KOPT-K1 (cell line): ENCODE results near the gene LCAT.
A peak's percentile ranks its signal among the peaks of the same experiment; 100 is the strongest.
"Not testable (repeated sequence)": the region's sequence is repeated elsewhere in the genome, so short reads cannot be mapped to it uniquely, and the experiment has no call there.

Experiments
- H3K27ac ChIP-seq: fragments of 200-600 bp; sonication (generic); 2 replicates; pipeline ENCODE4 v1.5.1; 2016; ENCODE audit warnings: antibody characterized with exemption, mild to moderate bottlenecking, low read depth, low read length; ENCODE audit not compliant: poor library complexity, severe bottlenecking
- H3K36me3 ChIP-seq: fragments of 200-600 bp; sonication (generic); 2 replicates; pipeline ENCODE4 v1.5.1; 2017; ENCODE audit warnings: antibody characterized with exemption, mild to moderate bottlenecking, low read length, moderate library complexity; ENCODE audit not compliant: insufficient read depth
- H3K9me3 ChIP-seq: fragments of 200-600 bp; sonication (generic); 2 replicates; pipeline ENCODE4 v1.5.1; 2017; ENCODE audit warnings: antibody characterized with exemption, low read length, mild to moderate bottlenecking; ENCODE audit not compliant: insufficient read depth, poor library complexity, severe bottlenecking

LCAT gene

DNA sequence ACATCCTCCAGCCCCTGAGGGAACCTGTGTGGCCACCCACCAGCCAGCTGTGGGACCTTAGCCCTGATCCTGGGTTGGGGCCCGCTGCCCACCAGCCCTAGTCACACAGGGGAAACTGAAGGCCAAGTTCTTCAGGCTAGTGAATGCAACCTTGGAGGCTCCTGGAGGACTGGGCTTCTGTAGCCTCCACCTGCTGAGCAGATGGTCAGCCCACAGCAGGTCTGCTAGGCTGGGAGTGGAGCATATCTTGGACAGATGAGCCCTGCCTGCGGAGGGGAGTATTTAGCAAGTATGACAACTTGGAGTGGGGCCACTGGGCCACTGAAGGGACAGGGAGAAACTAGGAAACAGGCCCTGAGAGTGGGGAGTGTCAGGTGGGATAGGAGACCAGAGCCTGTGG lies 32.3 kb upstream of the LCAT start:
- Histone ChIP-seq H3K27ac (no peak overlapping the region), H3K9me3 (no peaks in the 10 kb centered on the region), H3K36me3 (no peaks in the 10 kb centered on the region)

GRCh38 chr16:67975321-67976105 lies 31.6 kb upstream of the LCAT start:
- no peaks in the 10 kb centered on the region for H3K36me3 ChIP-seq
- no peaks in the 10 kb centered on the region for H3K9me3 ChIP-seq
- H3K27ac ChIP-seq, result no peak overlapping the region

DNA sequence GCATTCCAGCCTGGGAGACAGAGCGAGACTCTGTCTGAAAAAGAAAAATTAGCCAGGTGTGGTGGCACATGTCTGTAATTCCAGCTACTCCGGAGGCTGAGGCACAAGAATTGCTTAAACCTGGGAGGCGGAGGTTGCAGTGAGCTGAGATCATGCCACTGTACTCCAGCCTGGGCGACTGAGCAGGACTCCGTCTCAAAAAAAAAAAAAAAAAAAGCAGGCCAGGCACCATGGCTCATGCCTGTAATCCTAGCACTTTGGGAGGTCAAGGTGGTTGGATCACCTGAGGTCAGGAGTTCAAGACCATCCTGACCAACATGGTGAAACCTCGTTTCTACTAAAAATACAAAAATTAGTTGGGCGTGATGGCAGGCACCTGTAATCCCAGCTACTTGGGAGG lies 28.4 kb upstream of the LCAT start:
- H3K36me3 ChIP-seq, H3K9me3 ChIP-seq, H3K27ac ChIP-seq: not testable (repeated sequence)

DNA sequence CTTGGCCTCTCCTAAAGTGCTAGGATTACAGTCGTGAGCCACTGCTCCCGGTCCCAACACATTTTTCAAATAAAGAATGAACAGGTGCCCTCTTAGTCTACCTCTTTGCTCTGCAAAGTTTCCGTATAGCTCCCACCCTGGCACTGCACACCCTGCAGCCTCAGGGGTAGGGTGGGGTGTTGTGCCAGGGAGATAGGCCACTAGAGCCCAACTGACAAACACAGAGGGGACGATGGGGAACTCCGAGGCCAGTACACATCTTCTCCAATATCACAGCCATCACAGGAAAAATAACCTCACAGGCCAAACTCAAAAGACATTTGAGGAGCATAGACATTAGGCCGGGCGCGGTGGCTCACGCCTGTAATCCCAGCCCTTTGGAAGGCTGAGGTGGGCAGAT lies 27.2 kb upstream of the LCAT start:
- Histone ChIP-seq H3K9me3 (no peaks in the 10 kb centered on the region), H3K36me3 (no peaks in the 10 kb centered on the region)

GRCh38 chr16:67969254-67970039 lies 25.5 kb upstream of the LCAT start:
- Histone ChIP-seq H3K27ac (peak overlapping the region; percentile 67), H3K36me3 (no peaks in the 10 kb centered on the region), H3K9me3 (no peaks in the 10 kb centered on the region)

More for the DNA sequence above, 27.2 kb upstream of the LCAT start:
- H3K27ac ChIP-seq, result no peak overlapping the region

GRCh38 chr16:67968400-67969253 lies 24.7 kb upstream of the LCAT start, which contains the start of gene SLC12A4:
Gene SLC12A4, minus strand, starts transcription at chr16:67968637. Its CDS starts 84 bp downstream, at chr16:67968553.
- Histone ChIP-seq H3K27ac (peak within 1 kb of the TSS; percentile 67), H3K9me3 (no peaks in the 10 kb centered on the region)

GRCh38 chr16:67967958-67968399 lies 24.1 kb upstream of the LCAT start:
- Histone ChIP-seq H3K27ac (peak overlapping the region; percentile 67), H3K9me3 (no peaks in the 10 kb centered on the region), H3K36me3 (peaks cover 4% of the 10 kb centered on the region; the same call in 1 of the 2 replicates)

More at GRCh38 chr16:67968400-67969253, 24.7 kb upstream of the LCAT start, which contains the start of gene SLC12A4:
- no peaks in the 10 kb centered on the region for H3K36me3 ChIP-seq

DNA sequence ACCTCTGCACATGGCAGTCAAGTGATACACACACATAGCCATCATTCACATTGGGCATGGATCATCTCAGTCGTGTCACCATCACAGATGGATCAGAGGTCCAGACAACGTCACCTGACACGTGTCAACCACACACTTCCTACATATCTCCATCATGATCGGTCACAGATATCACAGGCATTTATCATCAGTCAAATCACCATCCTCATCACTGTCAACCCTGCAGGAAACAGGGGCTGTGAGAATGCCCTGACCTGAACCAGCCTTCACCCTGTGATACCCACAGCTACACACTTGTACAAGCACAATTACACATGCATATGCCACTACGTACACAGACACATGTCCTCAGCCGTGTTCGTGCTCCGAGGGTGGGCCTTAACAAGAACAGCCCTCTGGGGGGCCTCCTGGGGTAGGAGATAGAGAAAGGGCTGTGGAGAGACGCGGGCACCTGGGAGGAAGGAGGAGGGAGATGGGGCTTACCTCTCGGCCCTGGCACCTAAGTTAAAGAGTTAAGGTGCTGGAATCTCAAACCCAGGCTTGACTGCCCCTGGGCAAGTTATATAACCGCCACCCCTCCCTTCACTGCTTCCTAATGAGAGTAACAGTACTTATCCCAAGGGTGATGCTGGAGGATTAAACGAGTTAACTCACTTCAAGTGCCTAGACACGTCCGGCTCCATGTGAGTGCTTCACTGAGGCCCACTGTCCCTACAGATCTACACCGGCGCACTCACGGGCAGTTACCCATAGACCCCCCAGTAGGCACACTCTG lies 23.4 kb upstream of the LCAT start:
- no peaks in the 10 kb centered on the region for H3K9me3 ChIP-seq
- H3K36me3 ChIP-seq, result peaks cover 10% of the 10 kb centered on the region; the same call in 1 of the 2 replicates
- H3K27ac ChIP-seq, result peak overlapping the region; percentile 67

DNA sequence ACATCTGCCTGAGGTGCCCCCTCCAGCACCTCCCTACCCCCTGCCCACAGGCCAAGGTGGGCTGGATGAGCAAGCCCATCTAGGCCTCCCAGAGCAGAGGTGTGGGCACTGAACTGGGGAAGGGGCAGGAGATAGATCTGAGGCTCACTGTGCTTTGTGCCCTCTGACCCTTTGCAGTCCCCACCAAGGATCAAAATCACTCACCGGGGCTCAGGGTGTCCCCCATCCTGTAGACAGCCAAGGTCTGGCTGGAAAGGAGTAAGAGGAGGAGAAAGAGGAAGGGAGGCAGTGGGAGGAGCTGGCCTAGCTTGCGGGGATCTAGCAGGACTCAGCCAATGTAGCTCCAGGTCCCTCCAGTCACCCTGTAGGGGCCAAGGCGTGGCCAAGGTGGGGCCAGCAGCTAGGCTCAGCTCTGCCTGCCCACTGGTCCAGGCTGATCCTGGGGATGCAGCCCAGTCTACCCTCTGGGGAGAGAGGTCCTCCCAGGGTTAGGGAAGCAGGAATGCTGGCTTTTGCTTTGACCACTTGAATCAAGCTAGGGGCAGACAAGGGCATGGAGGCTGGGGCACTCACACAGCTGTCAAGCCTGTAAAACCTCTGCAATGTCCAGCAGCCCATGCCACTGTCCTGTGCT lies 22.7 kb upstream of the LCAT start:
- Histone ChIP-seq H3K9me3 (no peaks in the 10 kb centered on the region), H3K27ac (no peak overlapping the region), H3K36me3 (peaks cover 17% of the 10 kb centered on the region; the same call in 1 of the 2 replicates)

- Histone ChIP-seq H3K36me3 (peaks cover 24% of the 10 kb centered on the region; the same call in 1 of the 2 replicates), H3K9me3 (no peaks in the 10 kb centered on the region), H3K27ac (no peak overlapping the region)
These were observed 22.0 kb upstream of the LCAT start for GRCh38 chr16:67965668-67966548.

GRCh38 chr16:67964477-67965131 lies 20.7 kb upstream of the LCAT start:
- H3K27ac ChIP-seq, result no peak overlapping the region
- peaks cover 35% of the 10 kb centered on the region for H3K36me3 ChIP-seq
- H3K9me3 ChIP-seq, result no peaks in the 10 kb centered on the region

DNA sequence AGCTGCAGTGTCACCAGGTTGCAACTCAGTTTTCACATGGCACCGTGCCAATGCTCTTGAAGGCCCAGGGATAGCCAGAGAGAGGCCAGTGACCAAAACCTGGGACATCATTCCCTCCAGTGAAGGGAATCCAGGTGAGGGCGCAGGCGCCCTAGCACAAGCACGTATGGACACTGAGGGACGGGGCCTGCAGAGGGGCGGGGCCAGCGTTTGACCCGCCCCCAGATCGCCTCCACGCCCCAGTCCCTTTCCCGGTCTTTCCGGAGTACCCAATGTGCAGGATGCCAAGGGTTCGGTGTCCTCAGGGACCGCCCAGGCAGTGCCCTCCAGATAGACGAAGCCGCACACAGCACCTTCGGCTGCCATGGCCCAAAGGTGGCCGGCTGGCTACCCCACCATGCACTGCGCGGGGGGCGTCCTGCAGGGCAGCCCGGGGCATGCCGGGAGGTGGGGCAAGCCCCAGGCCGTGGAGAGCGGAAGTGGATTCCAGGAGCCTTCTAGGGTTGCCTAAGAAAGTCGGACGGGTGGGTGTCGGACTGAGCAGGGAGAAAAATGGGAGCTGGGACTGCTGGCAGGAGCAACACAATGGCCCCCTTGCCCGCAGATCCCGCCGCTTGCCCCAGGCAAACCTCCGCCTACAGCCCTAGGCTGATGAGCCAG lies 19.9 kb upstream of the LCAT start:
- Histone ChIP-seq H3K36me3 (peaks cover 43% of the 10 kb centered on the region), H3K9me3 (no peaks in the 10 kb centered on the region), H3K27ac (no peak overlapping the region)
